ENCODE data around the gene KCNMA1. TPM values are rescaled to one million over a fixed set of nuclear protein-coding genes. Genes with fewer than 3 reads are reported as not detected.

Gene KCNMA1
- total RNA-seq, 1 experiment from 2014 or later, result 0.49 TPM

DNA sequence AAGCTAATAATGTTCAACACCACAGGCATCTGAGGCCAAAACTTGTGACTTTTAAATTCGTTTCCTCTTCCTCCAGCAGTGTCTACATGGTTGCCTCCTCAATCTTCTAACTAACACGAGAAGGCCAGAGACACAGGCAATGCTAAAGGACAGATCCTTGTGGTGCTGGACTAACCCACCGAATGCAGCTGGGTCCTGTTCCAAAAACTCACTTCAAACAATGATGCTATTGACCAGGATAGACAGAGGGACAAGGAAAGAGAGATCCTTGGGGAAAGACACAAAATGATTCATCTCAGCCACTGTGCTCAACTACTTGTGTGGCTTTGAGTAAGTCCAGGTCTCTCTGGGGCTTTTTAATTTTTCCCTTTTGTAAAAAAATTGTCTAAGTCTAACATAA lies 107.6 kb downstream of the KCNMA1 start:
- Histone ChIP-seq H3K9ac (ENCODE audit: low read length) (no peak overlapping the region), H3K9me2 (ENCODE audit: insufficient read depth) (no peaks in the 10 kb centered on the region), H3K79me2 (ENCODE audit: insufficient read depth, low read length) (no peaks in the 10 kb centered on the region), H2AFZ (ENCODE audit: low read depth, low read length, poor library complexity, severe bottlenecking) (no peak overlapping the region), H3K9me3 (ENCODE audit: control insufficient read depth in 1 of 2, insufficient read depth in 1 of 2, low read depth in 1 of 2, low read length in 2 of 2) (no peaks in the 10 kb centered on the region), H3K4me1 (ENCODE audit: control insufficient read depth in 1 of 2, insufficient read depth in 2 of 2, low read length in 2 of 2) (peaks cover 27 to 59% of the 10 kb centered on the region in 2 experiments), H3K27ac (ENCODE audit: low read depth, low read length) (no peak overlapping the region), H3K4me2 (ENCODE audit: low read length) (no peak overlapping the region), H3K36me3 (ENCODE audit: control insufficient read depth in 1 of 2, insufficient read depth in 2 of 2, low read length in 2 of 2) (no peaks in the 10 kb centered on the region), H3K27me3 (ENCODE audit: insufficient read depth, low read length) (no peaks in the 10 kb centered on the region), H4K20me1 (ENCODE audit: insufficient read depth) (no peaks in the 10 kb centered on the region), H3K4me3 (replicated peaks in 1 of 2; ENCODE audit: low read depth in 1 of 2, low read length in 2 of 2) (no peak overlapping the region)
- DNase-seq (ENCODE audit: low read depth, low spot score) (no peak), ATAC-seq (no peak)
- ChIA-PET RAD21 (ENCODE audit: low non-redundant PET in 1 of 2, low total read pairs in 2 of 2, uncharacterized antibody in 2 of 2, unreplicated experiment in 2 of 2) (no interaction called here), POLR2A (interaction anchor here (0.5 kb wide), 1 partner anchor 1537 kb away, joined by 7 read pairs; no protein-coding TSS in a partner anchor), CTCF (interaction anchor here (1.6 kb wide), 1 partner anchor 227 kb away, joined by 3 read pairs; no protein-coding TSS in a partner anchor)
- TF ChIP-seq, protein P1, sequence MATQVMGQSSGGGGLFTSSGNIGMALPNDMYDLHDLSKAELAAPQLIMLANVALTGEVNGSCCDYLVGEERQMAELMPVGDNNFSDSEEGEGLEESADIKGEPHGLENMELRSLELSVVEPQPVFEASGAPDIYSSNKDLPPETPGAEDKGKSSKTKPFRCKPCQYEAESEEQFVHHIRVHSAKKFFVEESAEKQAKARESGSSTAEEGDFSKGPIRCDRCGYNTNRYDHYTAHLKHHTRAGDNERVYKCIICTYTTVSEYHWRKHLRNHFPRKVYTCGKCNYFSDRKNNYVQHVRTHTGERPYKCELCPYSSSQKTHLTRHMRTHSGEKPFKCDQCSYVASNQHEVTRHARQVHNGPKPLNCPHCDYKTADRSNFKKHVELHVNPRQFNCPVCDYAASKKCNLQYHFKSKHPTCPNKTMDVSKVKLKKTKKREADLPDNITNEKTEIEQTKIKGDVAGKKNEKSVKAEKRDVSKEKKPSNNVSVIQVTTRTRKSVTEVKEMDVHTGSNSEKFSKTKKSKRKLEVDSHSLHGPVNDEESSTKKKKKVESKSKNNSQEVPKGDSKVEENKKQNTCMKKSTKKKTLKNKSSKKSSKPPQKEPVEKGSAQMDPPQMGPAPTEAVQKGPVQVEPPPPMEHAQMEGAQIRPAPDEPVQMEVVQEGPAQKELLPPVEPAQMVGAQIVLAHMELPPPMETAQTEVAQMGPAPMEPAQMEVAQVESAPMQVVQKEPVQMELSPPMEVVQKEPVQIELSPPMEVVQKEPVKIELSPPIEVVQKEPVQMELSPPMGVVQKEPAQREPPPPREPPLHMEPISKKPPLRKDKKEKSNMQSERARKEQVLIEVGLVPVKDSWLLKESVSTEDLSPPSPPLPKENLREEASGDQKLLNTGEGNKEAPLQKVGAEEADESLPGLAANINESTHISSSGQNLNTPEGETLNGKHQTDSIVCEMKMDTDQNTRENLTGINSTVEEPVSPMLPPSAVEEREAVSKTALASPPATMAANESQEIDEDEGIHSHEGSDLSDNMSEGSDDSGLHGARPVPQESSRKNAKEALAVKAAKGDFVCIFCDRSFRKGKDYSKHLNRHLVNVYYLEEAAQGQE (IDR thresholded peaks at IDR 0.05; ENCODE audit: low read depth), result no peak
- TF ChIP-seq JUND (IDR thresholded peaks at IDR 0.05), result no peak
- no peak for TF ChIP-seq ZNF274 (IDR thresholded peaks at IDR 0.05; ENCODE audit: low read depth, low read length)
- TF ChIP-seq MAX (IDR thresholded peaks at IDR 0.05), result no peak
- TF ChIP-seq, protein P2, sequence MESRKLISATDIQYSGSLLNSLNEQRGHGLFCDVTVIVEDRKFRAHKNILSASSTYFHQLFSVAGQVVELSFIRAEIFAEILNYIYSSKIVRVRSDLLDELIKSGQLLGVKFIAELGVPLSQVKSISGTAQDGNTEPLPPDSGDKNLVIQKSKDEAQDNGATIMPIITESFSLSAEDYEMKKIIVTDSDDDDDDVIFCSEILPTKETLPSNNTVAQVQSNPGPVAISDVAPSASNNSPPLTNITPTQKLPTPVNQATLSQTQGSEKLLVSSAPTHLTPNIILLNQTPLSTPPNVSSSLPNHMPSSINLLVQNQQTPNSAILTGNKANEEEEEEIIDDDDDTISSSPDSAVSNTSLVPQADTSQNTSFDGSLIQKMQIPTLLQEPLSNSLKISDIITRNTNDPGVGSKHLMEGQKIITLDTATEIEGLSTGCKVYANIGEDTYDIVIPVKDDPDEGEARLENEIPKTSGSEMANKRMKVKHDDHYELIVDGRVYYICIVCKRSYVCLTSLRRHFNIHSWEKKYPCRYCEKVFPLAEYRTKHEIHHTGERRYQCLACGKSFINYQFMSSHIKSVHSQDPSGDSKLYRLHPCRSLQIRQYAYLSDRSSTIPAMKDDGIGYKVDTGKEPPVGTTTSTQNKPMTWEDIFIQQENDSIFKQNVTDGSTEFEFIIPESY (IDR thresholded peaks at IDR 0.05; ENCODE audit: extremely low read depth, insufficient replicate concordance, low read length), result no peak
- no peak for TF ChIP-seq EGR1 (IDR thresholded peaks at IDR 0.05; ENCODE audit: low read depth)
- no peak for TF ChIP-seq RAD21 (IDR thresholded peaks at IDR 0.05; ENCODE audit: low read depth)
- TF ChIP-seq YY1 (IDR thresholded peaks at IDR 0.05; ENCODE audit: extremely low read depth, insufficient replicate concordance, low read depth, low read length), result no peak
- TF ChIP-seq, protein P3, sequence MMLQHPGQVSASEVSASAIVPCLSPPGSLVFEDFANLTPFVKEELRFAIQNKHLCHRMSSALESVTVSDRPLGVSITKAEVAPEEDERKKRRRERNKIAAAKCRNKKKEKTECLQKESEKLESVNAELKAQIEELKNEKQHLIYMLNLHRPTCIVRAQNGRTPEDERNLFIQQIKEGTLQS (IDR thresholded peaks at IDR 0.05), result no peak
- TF ChIP-seq ELF1 (IDR thresholded peaks at IDR 0.05; ENCODE audit: borderline replicate concordance, low read depth), result no peak
- no peak for TF ChIP-seq ZFX (IDR thresholded peaks at IDR 0.05)
- BruUV-seq (replicated peaks), result no TSS peak
- intact Hi-C loops (cut with micrococcal nuclease), result no loop called here

Data from HCT116 (cell line).